KMS-11 (cell line): ENCODE results near the gene VSTM5.

Experiments
- H2AFZ ChIP-seq: fragments of 200-600 bp; sonication (generic); 2 replicates; pipeline ENCODE4 v1.6.1; 2016; ENCODE audit warnings: antibody characterized with exemption, mixed run types, low read depth
- H3K27ac ChIP-seq: fragments of 200-600 bp; sonication (generic); 2 replicates; pipeline ENCODE4 v1.6.1; 2016; ENCODE audit warnings: mild to moderate bottlenecking, mixed run types
- H3K27me3 ChIP-seq: fragments of 200-600 bp; sonication (generic); 2 replicates; pipeline ENCODE4 v1.6.1; 2017; ENCODE audit warnings: mild to moderate bottlenecking, low read depth, mixed run types, moderate library complexity; ENCODE audit not compliant: insufficient read depth
- H3K36me3 ChIP-seq: fragments of 200-600 bp; sonication (generic); 2 replicates; pipeline ENCODE4 v1.6.1; 2017; ENCODE audit warnings: mild to moderate bottlenecking, mixed run types; ENCODE audit not compliant: insufficient read depth
- H3K4me1 ChIP-seq: fragments of 200-600 bp; sonication (generic); 2 replicates; pipeline ENCODE4 v1.6.1; 2016; ENCODE audit warnings: mild to moderate bottlenecking, low read depth, mixed run types; ENCODE audit not compliant: poor library complexity, severe bottlenecking
- H3K4me2 ChIP-seq: fragments of 200-600 bp; sonication (generic); 2 replicates; pipeline ENCODE4 v1.7.0; 2016; ENCODE audit warnings: mild to moderate bottlenecking, mixed run types
- H3K4me3 ChIP-seq: fragments of 200-600 bp; sonication (generic); IDR thresholded peaks from 2 replicates; pipeline ENCODE4 v1.6.1; 2017; ENCODE audit warnings: low read depth, low read length, mixed read lengths; ENCODE audit not compliant: insufficient read depth
- H3K79me2 ChIP-seq: fragments of 200-600 bp; sonication (generic); 2 replicates; pipeline ENCODE4 v1.6.1; 2016; ENCODE audit warnings: low read depth, mixed run types; ENCODE audit not compliant: insufficient read depth
- H3K9ac ChIP-seq: fragments of 200-600 bp; sonication (generic); 2 replicates; pipeline ENCODE4 v1.6.1; 2016; ENCODE audit warnings: mild to moderate bottlenecking, mixed run types
- H4K20me1 ChIP-seq: fragments of 200-600 bp; sonication (generic); 2 replicates; pipeline ENCODE4 v1.6.1; 2016; ENCODE audit warnings: mild to moderate bottlenecking, mixed run types; ENCODE audit not compliant: insufficient read depth
- CTCF ChIP-seq: fragments of 200-600 bp; sonication (generic); conservative IDR thresholded peaks from 2 replicates; pipeline ENCODE4 v1.6.1; 2017; ENCODE audit warnings: low read depth, mild to moderate bottlenecking, antibody characterized with exemption, low read length, moderate library complexity, mixed read lengths

The VSTM5 gene

GRCh38 chr11:93804879-93805278, 45.5 kb downstream of the VSTM5 start:
- TF ChIP-seq CTCF: no peak

DNA sequence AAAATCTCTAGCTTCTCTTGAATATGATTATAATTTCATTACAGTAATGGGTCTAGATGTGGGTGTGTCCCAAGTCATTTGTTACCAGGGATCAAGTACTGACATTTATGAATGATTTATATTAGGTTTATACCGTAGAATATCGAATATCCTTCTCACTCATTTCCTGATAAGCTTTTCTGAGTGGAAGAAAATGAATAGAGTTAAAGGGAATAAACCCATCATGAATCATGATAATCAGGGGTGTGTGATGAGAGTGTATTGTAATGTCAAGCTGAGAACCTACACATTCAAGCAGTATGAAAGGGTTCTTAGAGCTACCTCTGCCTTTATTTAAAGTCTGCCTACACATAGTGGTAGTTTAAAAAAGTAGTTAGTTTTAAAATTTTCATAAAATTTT, 49.1 kb downstream of the VSTM5 start:
- Histone ChIP-seq H3K36me3 (no peaks in the 10 kb centered on the region), H3K4me3 (no peak overlapping the region), H4K20me1 (no peaks in the 10 kb centered on the region), H3K27me3 (no peaks in the 10 kb centered on the region), H3K4me1 (no peaks in the 10 kb centered on the region), H3K4me2 (no peak overlapping the region), H3K9ac (no peak overlapping the region), H2AFZ (no peak overlapping the region), H3K79me2 (no peaks in the 10 kb centered on the region), H3K27ac (no peak overlapping the region)
- TF ChIP-seq CTCF: no peak

More at GRCh38 chr11:93804879-93805278, 45.5 kb downstream of the VSTM5 start:
- Histone ChIP-seq H3K27ac (no peak overlapping the region), H2AFZ (no peak overlapping the region), H3K4me2 (no peak overlapping the region), H4K20me1 (no peaks in the 10 kb centered on the region), H3K27me3 (no peaks in the 10 kb centered on the region), H3K9ac (no peak overlapping the region), H3K79me2 (no peaks in the 10 kb centered on the region), H3K4me3 (no peak overlapping the region), H3K4me1 (no peaks in the 10 kb centered on the region), H3K36me3 (no peaks in the 10 kb centered on the region)

GRCh38 chr11:93796441-93797231, 53.8 kb downstream of the VSTM5 start:
- Histone ChIP-seq H3K4me3 (no peak overlapping the region), H3K27ac (no peak overlapping the region), H3K4me1 (no peaks in the 10 kb centered on the region), H3K79me2 (no peaks in the 10 kb centered on the region), H3K9ac (no peak overlapping the region), H3K4me2 (no peak overlapping the region), H2AFZ (no peak overlapping the region), H3K36me3 (no peaks in the 10 kb centered on the region), H4K20me1 (no peaks in the 10 kb centered on the region), H3K27me3 (no peaks in the 10 kb centered on the region)
- no peak for TF ChIP-seq CTCF

DNA sequence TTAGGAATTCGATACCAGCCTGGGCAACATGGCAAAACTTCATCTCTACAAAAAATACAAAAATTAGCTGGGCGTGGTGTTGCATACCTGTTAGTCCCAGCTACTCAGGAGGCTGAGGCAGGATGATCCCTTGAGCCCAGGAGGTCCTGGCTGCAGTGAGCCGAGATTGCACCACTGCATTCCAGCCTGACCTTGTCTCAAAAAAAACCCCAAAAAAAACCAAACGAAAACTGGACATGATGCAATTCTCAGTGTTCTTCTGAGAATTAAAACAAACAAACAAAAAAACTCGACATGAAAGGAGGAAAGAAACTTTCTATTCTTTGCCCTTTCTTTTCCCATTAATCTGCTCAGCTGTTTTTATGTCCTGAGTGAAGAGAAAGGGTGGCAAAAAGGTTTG, 58.9 kb downstream of the VSTM5 start:
- Histone ChIP-seq H2AFZ (no peak overlapping the region), H3K79me2 (peaks cover 25% of the 10 kb centered on the region), H3K27me3 (no peaks in the 10 kb centered on the region), H3K4me3 (no peak overlapping the region), H3K4me1 (peaks cover 4% of the 10 kb centered on the region), H3K4me2 (no peak overlapping the region), H3K27ac (no peak overlapping the region), H3K9ac (no peak overlapping the region), H3K36me3 (no peaks in the 10 kb centered on the region), H4K20me1 (no peaks in the 10 kb centered on the region)
- TF ChIP-seq CTCF: no peak
